ENCODE measurements around the gene ATOX1. TPM values are rescaled to one million over a fixed set of nuclear protein-coding genes. Genes with fewer than 3 reads are reported as not detected.

The ATOX1 gene
- total and polyA plus RNA-seq, 9 of the 15 experiments (the other 6 are each of a cell fraction or from before 2014, with no cell fraction given) = 59.2 to 318 (median 86.2) TPM

DNA sequence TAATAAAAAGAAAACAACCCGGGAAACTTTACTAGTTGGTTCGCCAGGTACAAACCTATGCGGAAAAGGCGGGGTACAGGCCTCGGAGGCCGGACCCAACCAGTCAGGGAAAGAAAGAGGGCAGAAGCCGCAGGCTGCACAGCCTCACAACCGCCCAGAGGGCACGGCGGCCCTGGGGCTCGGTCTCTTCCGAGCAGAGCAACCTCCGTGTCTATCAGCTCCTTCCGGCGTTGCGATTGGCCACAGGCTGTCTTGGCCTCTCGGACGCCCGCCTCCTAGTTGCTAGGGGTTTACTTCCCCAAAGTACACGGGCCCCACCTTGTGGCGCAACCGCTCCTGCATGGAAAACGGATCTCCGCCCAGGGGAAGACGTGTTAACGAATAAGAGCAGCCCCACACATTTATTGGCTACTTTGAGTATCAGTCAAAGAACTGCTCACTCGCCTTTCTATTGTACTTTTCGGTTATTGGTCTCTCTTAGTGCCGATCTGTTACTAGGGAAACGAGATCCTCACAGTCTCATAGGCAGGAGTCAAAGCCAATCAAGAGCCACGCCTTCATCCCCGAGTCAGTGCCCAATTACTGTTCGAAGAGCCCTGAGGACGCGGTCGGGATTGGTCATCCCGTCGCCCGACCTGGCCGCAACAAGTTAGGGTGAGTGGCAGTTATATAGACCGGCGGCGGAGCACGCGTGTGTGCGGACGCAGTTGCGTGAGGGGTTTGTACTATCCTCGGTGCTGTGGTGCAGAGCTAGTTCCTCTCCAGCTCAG lies 13.0 kb upstream of the ATOX1 start, which contains the start of gene G3BP1 (continued):
- TF ChIP-seq, protein P1, sequence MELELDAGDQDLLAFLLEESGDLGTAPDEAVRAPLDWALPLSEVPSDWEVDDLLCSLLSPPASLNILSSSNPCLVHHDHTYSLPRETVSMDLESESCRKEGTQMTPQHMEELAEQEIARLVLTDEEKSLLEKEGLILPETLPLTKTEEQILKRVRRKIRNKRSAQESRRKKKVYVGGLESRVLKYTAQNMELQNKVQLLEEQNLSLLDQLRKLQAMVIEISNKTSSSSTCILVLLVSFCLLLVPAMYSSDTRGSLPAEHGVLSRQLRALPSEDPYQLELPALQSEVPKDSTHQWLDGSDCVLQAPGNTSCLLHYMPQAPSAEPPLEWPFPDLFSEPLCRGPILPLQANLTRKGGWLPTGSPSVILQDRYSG (tag; conservative IDR thresholded peaks at IDR 0.05; ENCODE audit: low read depth) = no peak
- TF ChIP-seq BMI1 (IDR thresholded peaks at IDR 0.05; ENCODE audit: low read length) (peak; percentile 66; the same call in 1 of the 2 replicates), BRCA1 (IDR thresholded peaks at IDR 0.05) (no peak), BRCA1 (CRISPR knock-in tag; IDR thresholded peaks at IDR 0.05) (no peak), MAFF (IDR thresholded peaks at IDR 0.05; ENCODE audit: low read length) (no peak), RAD21 (CRISPR knock-in tag; conservative IDR thresholded peaks at IDR 0.05 in 1 of 2, IDR thresholded peaks at IDR 0.05 in 1 of 2) (peak; percentile 64 to 78), FIP1L1 (IDR thresholded peaks at IDR 0.05; ENCODE audit: low read depth, low read length, poor library complexity, severe bottlenecking) (peak; percentile 77), KLF10 (CRISPR knock-in tag; IDR thresholded peaks at IDR 0.05) (no peak), SMAD4 (CRISPR knock-in tag; conservative IDR thresholded peaks at IDR 0.05) (no peak), ZNF23 (CRISPR knock-in tag; IDR thresholded peaks at IDR 0.05) (no peak), TBP (optimal IDR thresholded peaks at IDR 0.05; ENCODE audit: low read depth, low read length) (peak; percentile 98), SNRNP70 (optimal IDR thresholded peaks at IDR 0.05; ENCODE audit: low read depth, low read length) (no peak), FUS (optimal IDR thresholded peaks at IDR 0.05; ENCODE audit: low read depth, low read length) (no peak), POLR2AphosphoS5 (IDR thresholded peaks at IDR 0.05; ENCODE audit: control insufficient read depth, insufficient read depth, low read depth, low read length) (peak; percentile 94), NBN (IDR thresholded peaks at IDR 0.05; ENCODE audit: low read depth) (peak; percentile 82), MAFK (IDR thresholded peaks at IDR 0.05; ENCODE audit: low read length) (no peak), CEBPG (CRISPR knock-in tag; IDR thresholded peaks at IDR 0.05) (peak; percentile 88), CEBPG (tag; conservative IDR thresholded peaks at IDR 0.05 in 1 of 2, IDR thresholded peaks at IDR 0.05 in 1 of 2) (peak; percentile 84 to 91), ATF7 (IDR thresholded peaks at IDR 0.05) (peak; percentile 86; the same call in 1 of the 2 replicates), EP300 (IDR thresholded peaks at IDR 0.05; ENCODE audit: low read length) (peak; percentile 58), POLR2H (tag; IDR thresholded peaks at IDR 0.05; ENCODE audit: low read depth) (peak; percentile 96), SP2 (IDR thresholded peaks at IDR 0.05; ENCODE audit: extremely low read depth, low read depth, low read length, poor library complexity, severe bottlenecking) (peak; percentile 86), PCBP2 (IDR thresholded peaks at IDR 0.05; ENCODE audit: low read depth, low read length, poor library complexity, severe bottlenecking) (no peak), KHSRP (IDR thresholded peaks at IDR 0.05) (no peak), KDM5B (IDR thresholded peaks at IDR 0.05; ENCODE audit: insufficient replicate concordance, low read depth, low read length) (peak; percentile 96)
- TF ChIP-seq, protein P2, sequence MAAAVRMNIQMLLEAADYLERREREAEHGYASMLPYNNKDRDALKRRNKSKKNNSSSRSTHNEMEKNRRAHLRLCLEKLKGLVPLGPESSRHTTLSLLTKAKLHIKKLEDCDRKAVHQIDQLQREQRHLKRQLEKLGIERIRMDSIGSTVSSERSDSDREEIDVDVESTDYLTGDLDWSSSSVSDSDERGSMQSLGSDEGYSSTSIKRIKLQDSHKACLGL (CRISPR knock-in tag; IDR thresholded peaks at IDR 0.05; ENCODE audit: borderline replicate concordance, poor library complexity, severe bottlenecking) = peak; percentile 80
